ENCODE data around the gene SLC39A3. TPM values are rescaled to one million over a fixed set of nuclear protein-coding genes. Genes with fewer than 3 reads are reported as not detected.

Gene SLC39A3
- total RNA-seq, 1 donor from 2014 or later: 50.3 TPM

DNA sequence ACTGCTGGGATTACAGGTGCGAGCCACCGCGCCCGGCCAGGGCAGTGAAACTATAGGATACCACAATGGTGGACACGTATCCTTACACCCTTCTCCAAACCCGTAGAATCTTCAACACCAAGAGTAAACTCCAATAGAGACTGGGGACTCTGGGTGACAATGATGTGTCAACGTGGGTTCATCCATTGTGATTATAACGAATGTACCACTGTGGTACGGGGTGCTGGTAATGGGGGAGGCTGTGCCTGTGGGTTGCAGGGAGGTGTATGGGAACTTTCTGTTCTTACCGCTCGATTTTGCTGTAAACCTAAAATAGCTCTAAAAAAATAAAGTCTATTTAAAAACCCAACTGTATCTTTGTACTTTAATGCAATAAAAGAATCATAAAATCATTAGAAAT is 49.0 kb downstream of the SLC39A3 start:
- Mint-ChIP-seq H3K27ac (no peak overlapping the region), H3K36me3 (ENCODE audit: low read depth) (no peaks in the 10 kb centered on the region), H3K9me3 (no peaks in the 10 kb centered on the region), H3K4me3 (no peak overlapping the region), H3K4me1 (ENCODE audit: low read depth) (no peaks in the 10 kb centered on the region), H3K27me3 (ENCODE audit: insufficient read depth) (no peaks in the 10 kb centered on the region)
- DNase-seq (ENCODE audit: low spot score): no peak
- intact Hi-C loops (cut with micrococcal nuclease): no loop called here

- no peak for DNase-seq (ENCODE audit: low spot score)
- H3K4me1 Mint-ChIP-seq (ENCODE audit: low read depth): no peaks in the 10 kb centered on the region
- H3K36me3 Mint-ChIP-seq (ENCODE audit: low read depth): no peaks in the 10 kb centered on the region
- H3K27me3 Mint-ChIP-seq (ENCODE audit: insufficient read depth): no peaks in the 10 kb centered on the region
- no peak overlapping the region for H3K27ac Mint-ChIP-seq
- no peaks in the 10 kb centered on the region for H3K9me3 Mint-ChIP-seq
- no peak overlapping the region for H3K4me3 Mint-ChIP-seq
- intact Hi-C loops (cut with micrococcal nuclease): no loop called here
These were observed 53.5 kb downstream of the SLC39A3 start for GRCh38 chr19:2686360-2686759.

DNA sequence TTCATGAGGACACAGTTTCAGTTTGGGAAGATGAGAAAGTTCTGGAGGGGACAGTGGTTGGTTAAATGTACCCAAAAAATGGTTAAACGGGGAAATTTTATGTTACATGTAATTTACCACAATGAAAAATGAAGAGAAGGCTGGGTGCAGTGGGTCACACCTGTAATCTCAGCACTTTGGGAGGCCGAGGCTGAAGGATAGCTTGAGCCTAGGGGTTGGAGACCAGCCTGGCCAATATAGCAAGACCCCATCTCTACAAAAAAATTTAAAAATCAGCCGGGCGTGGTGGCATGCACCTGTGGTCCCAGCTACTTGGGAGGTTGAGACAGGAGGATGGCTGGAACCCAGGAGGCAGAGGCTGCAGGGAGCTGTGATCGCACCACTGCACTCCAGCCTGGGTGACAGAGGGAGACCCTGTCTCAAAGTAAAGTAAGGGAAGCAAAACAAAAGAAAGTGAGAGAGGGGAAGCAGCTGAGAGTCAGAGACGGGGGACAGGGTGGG is 54.6 kb downstream of the SLC39A3 start:
- intact Hi-C loops (cut with micrococcal nuclease): no loop called here
- Mint-ChIP-seq H3K27ac (no peak overlapping the region), H3K36me3 (ENCODE audit: low read depth) (no peaks in the 10 kb centered on the region), H3K4me3 (no peak overlapping the region), H3K27me3 (ENCODE audit: insufficient read depth) (no peaks in the 10 kb centered on the region), H3K9me3 (no peaks in the 10 kb centered on the region), H3K4me1 (ENCODE audit: low read depth) (no peaks in the 10 kb centered on the region)
- no peak for DNase-seq (ENCODE audit: low spot score)

DNA sequence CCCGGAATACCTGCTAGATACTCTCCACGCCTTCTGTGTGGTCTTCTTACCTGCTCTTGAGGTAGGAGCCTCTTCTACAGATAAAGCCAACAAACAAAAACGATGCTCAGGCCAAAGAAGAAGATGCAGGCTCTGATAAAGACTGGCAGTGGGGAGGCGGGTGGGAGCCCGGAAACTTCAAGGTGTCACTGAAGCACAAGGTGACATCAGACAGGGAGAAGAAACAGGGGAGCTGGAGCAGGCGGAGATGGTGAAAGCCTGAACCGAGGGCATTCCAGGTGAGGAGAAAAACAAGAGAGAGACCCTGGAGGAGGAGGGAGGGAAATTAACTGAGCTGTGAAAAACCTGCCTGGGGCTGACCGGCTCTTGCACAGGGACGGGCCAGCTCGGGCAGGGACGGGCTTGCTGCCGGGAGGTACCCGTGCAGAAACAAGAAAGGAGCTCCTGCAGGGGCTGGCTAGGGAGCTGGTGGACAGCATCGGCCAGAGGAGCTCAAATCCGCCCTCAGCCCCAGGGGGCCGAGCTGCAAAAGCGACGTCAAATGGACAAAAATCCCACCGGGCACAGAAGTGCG is 56.3 kb downstream of the SLC39A3 start:
- H3K4me1 Mint-ChIP-seq (ENCODE audit: low read depth): no peaks in the 10 kb centered on the region
- no peaks in the 10 kb centered on the region for H3K36me3 Mint-ChIP-seq (ENCODE audit: low read depth)
- H3K4me3 Mint-ChIP-seq: no peak overlapping the region
- intact Hi-C loops (cut with micrococcal nuclease): no loop called here
- no peak overlapping the region for H3K27ac Mint-ChIP-seq
- H3K27me3 Mint-ChIP-seq (ENCODE audit: insufficient read depth): peaks cover 2% of the 10 kb centered on the region
- no peak for DNase-seq (ENCODE audit: low spot score)
- peaks cover 3% of the 10 kb centered on the region for H3K9me3 Mint-ChIP-seq

Other genes with a start within 250 kb of the SLC39A3 start
- 0.07 and 0.13 TPM in 2 replicates for gene GNG7, start 37.3 kb downstream of the SLC39A3 start, total RNA-seq
- gene DIRAS1, start 18.6 kb downstream of the SLC39A3 start, total RNA-seq: 0.05 TPM in 1 of 2 replicates, not detected in the other
- 73.4 and 77.8 TPM in 2 replicates for gene SGTA, start 43.3 kb upstream of the SLC39A3 start, total RNA-seq
- gene THOP1, start 45.5 kb upstream of the SLC39A3 start, total RNA-seq: 190 and 195 TPM in 2 replicates
- gene ZNF554, start 79.9 kb upstream of the SLC39A3 start, total RNA-seq: 1.8 and 1.9 TPM in 2 replicates
- 0.37 and 0.65 TPM in 2 replicates for gene ZNF555, start 101.5 kb upstream of the SLC39A3 start, total RNA-seq
- not detected in 2 replicates for gene ZNF556, start 127.3 kb upstream of the SLC39A3 start, total RNA-seq
- gene ZNF57, start 160.9 kb upstream of the SLC39A3 start, total RNA-seq: 2.2 and 2.6 TPM in 2 replicates
- 3.2 and 5.3 TPM in 2 replicates for gene ZNF77, start 205.0 kb upstream of the SLC39A3 start, total RNA-seq
- gene TLE6, start 237.5 kb upstream of the SLC39A3 start, total RNA-seq: 0.57 and 0.83 TPM in 2 replicates